HL-60 (cell line): Measurements from ENCODE around the gene CD226.
"Not testable (repeated sequence)": the region's sequence is repeated elsewhere in the genome, so short reads cannot be mapped to it uniquely, and the experiment has no call there.

ENCODE experiments used
- DNase-seq, 2 experiments: peaks; one replicate each; pipeline ENCODE4 v3.0.0-alpha.2; 2010 to 2020; ENCODE audit warnings: low read depth in 1 of 2, low spot score in 1 of 2
- H3K27ac ChIP-seq: fragments of 250-450 bp; sonication (Bioruptor Pico); replicated peaks from 2 replicates; pipeline ENCODE4 v1.5.1; 2020; ENCODE audit warnings: mild to moderate bottlenecking, moderate library complexity
- H3K27me3 ChIP-seq: fragments of 250-450 bp; sonication (Bioruptor Pico); 2 replicates; pipeline ENCODE4 v1.5.1; 2021; ENCODE audit warnings: mild to moderate bottlenecking, moderate library complexity; ENCODE audit not compliant: insufficient read depth, poor library complexity, severe bottlenecking
- H3K4me3 ChIP-seq: replicated peaks from 2 replicates; pipeline ENCODE4 v1.5.1; 2011; ENCODE audit warnings: mild to moderate bottlenecking, control low read depth, low read length; ENCODE audit not compliant: insufficient read depth
- GABPA ChIP-seq: IDR thresholded peaks from 2 replicates; pipeline ENCODE4 v1.6.1; 2012; ENCODE audit warnings: low read depth
- POLR2AphosphoS5 ChIP-seq: IDR thresholded peaks from 2 replicates; pipeline ENCODE4 v1.6.1; 2012; ENCODE audit warnings: low read depth
- REST ChIP-seq: IDR thresholded peaks from 2 replicates; pipeline ENCODE4 v1.6.1; 2012; ENCODE audit warnings: low read depth; ENCODE audit not compliant: insufficient replicate concordance
- SPI1 ChIP-seq: IDR thresholded peaks from 2 replicates; pipeline ENCODE4 v1.6.1; 2012; ENCODE audit warnings: low read depth, mild to moderate bottlenecking, borderline replicate concordance
- TF ChIP-seq, protein P1 (sequence below): IDR thresholded peaks from one replicate; pipeline ENCODE4 v1.5.1; 2011; ENCODE audit warnings: low read length, control low read depth, inconsistent platforms; ENCODE audit not compliant: insufficient read depth

The CD226 gene

GRCh38 chr18:69906765-69907164 lies 40.9 kb downstream of the CD226 start:
- TF ChIP-seq SPI1 (no peak), POLR2AphosphoS5 (no peak), REST (no peak), GABPA (no peak)
- TF ChIP-seq, protein P1, sequence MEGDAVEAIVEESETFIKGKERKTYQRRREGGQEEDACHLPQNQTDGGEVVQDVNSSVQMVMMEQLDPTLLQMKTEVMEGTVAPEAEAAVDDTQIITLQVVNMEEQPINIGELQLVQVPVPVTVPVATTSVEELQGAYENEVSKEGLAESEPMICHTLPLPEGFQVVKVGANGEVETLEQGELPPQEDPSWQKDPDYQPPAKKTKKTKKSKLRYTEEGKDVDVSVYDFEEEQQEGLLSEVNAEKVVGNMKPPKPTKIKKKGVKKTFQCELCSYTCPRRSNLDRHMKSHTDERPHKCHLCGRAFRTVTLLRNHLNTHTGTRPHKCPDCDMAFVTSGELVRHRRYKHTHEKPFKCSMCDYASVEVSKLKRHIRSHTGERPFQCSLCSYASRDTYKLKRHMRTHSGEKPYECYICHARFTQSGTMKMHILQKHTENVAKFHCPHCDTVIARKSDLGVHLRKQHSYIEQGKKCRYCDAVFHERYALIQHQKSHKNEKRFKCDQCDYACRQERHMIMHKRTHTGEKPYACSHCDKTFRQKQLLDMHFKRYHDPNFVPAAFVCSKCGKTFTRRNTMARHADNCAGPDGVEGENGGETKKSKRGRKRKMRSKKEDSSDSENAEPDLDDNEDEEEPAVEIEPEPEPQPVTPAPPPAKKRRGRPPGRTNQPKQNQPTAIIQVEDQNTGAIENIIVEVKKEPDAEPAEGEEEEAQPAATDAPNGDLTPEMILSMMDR = no peak

DNA sequence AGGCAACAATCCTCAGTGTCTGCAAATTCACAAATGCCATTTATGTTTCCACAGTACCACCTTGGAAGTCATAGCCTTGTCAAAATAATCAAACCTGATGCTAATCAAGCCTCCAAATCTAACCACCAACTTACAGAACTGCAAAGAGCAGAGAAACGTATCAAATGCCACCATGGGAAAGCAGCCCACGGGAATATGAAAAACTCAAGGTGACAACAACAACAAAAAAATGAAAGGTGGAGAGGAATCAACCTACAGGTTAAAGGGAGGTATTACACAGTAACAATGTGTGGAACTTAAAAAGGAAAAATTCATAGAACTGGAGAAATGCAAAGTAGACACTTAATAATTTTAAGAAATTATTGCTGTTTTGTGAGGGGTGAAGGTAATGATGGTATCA lies 46.7 kb downstream of the CD226 start:
- Histone ChIP-seq H3K27ac (no peak overlapping the region), H3K4me3 (no peak overlapping the region), H3K27me3 (no peaks in the 10 kb centered on the region)
- TF ChIP-seq GABPA = no peak
- no peak for TF ChIP-seq SPI1
- TF ChIP-seq REST = no peak
- no peak for TF ChIP-seq POLR2AphosphoS5
- TF ChIP-seq, protein P1 = no peak
- DNase-seq = no peak

More at GRCh38 chr18:69906765-69907164, 40.9 kb downstream of the CD226 start:
- Histone ChIP-seq H3K4me3 (no peak overlapping the region), H3K27me3 (no peaks in the 10 kb centered on the region), H3K27ac (no peak overlapping the region)
- no peak for DNase-seq

DNA sequence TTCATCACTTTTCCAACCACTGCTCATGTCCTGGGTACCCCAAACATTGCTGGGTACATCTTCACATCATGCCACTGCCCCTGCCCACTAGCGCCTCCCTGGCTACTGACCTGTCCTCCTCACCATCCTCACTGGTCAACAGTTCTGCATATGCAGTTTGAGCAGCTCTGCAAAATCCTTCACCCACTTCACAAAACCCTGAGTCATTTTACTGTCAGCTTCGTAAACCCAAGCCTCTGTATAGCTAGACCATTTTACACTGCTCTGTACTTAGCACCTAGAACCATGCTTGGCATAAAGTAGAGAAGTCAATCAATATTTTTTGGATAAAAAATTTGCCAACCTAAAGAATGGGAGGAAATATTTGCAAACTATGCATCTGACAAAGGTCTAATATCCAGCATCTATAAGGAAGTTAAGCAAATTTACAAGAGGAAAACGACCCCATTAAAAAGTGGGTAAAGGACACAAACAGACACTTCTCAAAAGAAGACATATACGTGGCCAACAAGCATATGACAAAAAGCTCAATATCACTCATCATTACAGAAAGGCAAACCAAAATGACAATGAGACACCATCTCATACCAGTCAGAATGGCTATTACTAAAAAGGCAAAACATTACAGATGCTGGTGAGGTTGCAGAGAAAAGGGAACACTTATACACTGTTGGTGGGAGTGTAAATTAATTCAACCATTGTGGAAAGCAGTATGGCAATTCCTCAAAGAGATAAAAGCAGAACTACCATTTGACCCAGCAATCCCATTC lies 48.3 kb downstream of the CD226 start:
- DNase-seq, H3K27me3 ChIP-seq, H3K4me3 ChIP-seq, H3K27ac ChIP-seq: not testable (repeated sequence)

DNA sequence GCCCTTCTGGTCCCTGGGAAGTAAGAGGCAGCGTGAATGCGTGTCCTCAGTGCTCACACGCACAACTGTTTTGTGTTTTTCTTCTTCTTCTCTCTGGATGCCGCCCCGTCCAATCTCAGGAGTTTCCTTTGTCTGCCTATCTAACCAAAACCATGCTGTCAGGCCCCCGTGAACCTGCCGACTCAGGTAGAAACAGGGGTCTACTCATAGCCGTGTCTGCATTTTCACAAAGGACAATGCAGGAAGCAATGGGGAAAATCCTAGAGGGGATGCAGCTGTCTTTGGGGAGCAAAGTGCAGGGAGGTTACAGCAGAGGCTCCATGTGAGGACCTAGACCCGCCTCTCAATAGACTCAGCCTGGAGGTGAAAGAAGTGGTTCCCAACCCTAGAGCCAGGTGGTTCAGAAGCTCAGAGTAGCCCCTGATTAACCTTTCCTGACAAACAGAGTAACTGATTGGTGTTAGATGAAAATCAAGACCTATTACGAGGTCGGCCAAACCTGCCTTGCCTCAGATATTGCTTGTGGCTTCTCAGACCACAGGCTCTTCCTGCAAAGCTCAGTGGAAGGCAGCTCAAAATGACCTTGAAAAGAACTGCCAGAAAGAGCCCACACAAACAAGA lies 49.3 kb downstream of the CD226 start:
- peak in 1 of 2 experiments; percentile 44 for DNase-seq
- Histone ChIP-seq H3K27me3 (no peaks in the 10 kb centered on the region), H3K4me3 (no peak overlapping the region), H3K27ac (no peak overlapping the region)
- TF ChIP-seq SPI1 = no peak
- TF ChIP-seq GABPA = no peak
- TF ChIP-seq, protein P1 = no peak
- TF ChIP-seq REST = no peak
- no peak for TF ChIP-seq POLR2AphosphoS5
